H1 (cell line): ENCODE results near the gene KRTAP9-7. TPM values are rescaled to one million over a fixed set of nuclear protein-coding genes. Genes with fewer than 3 reads are reported as not detected.

Source experiments
- CTCF ChIA-PET: fragments of 300-600 bp; sonication (Branson Sonifier 250); formaldehyde crosslinking; loops from one replicate; lab custom pipeline; 2021; ENCODE audit not compliant: partially characterized antibody; lab: Charles Lee
- POLR2A ChIA-PET: fragments of 300-600 bp; sonication (Branson Sonifier 250); formaldehyde crosslinking; loops from one replicate; lab custom pipeline; 2021; ENCODE audit warnings: inconsistent platforms; ENCODE audit not compliant: partially characterized antibody; lab: Charles Lee
- DNase-seq, 2 experiments: peaks; one replicate each; pipeline versions ENCODE4 v3.0.0 to v3.0.0-alpha.2; 2010 to 2022; ENCODE audit warnings: low spot score in 2 of 2, low read depth in 1 of 2, mixed read lengths in 1 of 2
- FAIRE-seq: peaks from 2 replicates; lab custom pipeline; 2011; peaks lifted over from hg19 to GRCh38; lab: Jason Lieb, UNC
- H2AFZ ChIP-seq: 2 replicates; pipeline ENCODE4 v1.8.1; 2012; ENCODE audit warnings: low read length, inconsistent platforms
- H2AK5ac ChIP-seq: 2 replicates; pipeline ENCODE4 v1.6.1; 2013; ENCODE audit warnings: low read depth, low read length
- H2BK120ac ChIP-seq: replicated peaks from 2 replicates; pipeline ENCODE3; 2013; ENCODE audit warnings: low read depth, low read length, inconsistent platforms
- H2BK12ac ChIP-seq: 2 replicates; pipeline ENCODE4 v1.6.1; 2013; ENCODE audit warnings: low read depth, low read length
- H2BK15ac ChIP-seq: 2 replicates; pipeline ENCODE4 v1.6.1; 2013; ENCODE audit warnings: low read length
- H2BK20ac ChIP-seq: 2 replicates; pipeline ENCODE4 v1.6.1; 2013; ENCODE audit warnings: low read length
- H2BK5ac ChIP-seq: 2 replicates; pipeline ENCODE4 v1.6.1; 2013; ENCODE audit warnings: low read depth, low read length
- H3K14ac ChIP-seq: 2 replicates; pipeline ENCODE4 v1.6.1; 2013; ENCODE audit warnings: inconsistent platforms; ENCODE audit not compliant: insufficient read length
- H3K18ac ChIP-seq: 2 replicates; pipeline ENCODE4 v1.6.1; 2013; ENCODE audit warnings: low read length; ENCODE audit errors: extremely low read depth
- H3K23ac ChIP-seq: 2 replicates; pipeline ENCODE4 v1.6.1; 2013; ENCODE audit warnings: inconsistent platforms; ENCODE audit not compliant: insufficient read length
- H3K23me2 ChIP-seq: 2 replicates; pipeline ENCODE4 v1.6.1; 2013; ENCODE audit warnings: low read depth, low read length
- H3K27ac ChIP-seq: 2 replicates; pipeline ENCODE4 v1.6.1; 2011; ENCODE audit warnings: low read depth, low read length, inconsistent platforms
- H3K27me3 ChIP-seq, 4 experiments: replicated peaks in 1 of 4; 1 replicate in 1 of 4; 2 replicates in 3 of 4; pipeline versions ENCODE4 v1.6.1 to v1.8.1; 2011 to 2013; ENCODE audit warnings: low read length in 3 of 4, mild to moderate bottlenecking in 3 of 4, inconsistent platforms in 2 of 4, mixed read lengths in 2 of 4, moderate library complexity in 1 of 4; ENCODE audit not compliant: control insufficient read depth in 3 of 4, insufficient read depth in 3 of 4; ENCODE audit errors: extremely low read depth in 1 of 4
- H3K36me3 ChIP-seq, 4 experiments: 2 replicates each; pipeline versions ENCODE4 v1.6.1 to v1.8.1; 2011 to 2013; ENCODE audit warnings: mild to moderate bottlenecking in 4 of 4, low read length in 3 of 4, moderate library complexity in 2 of 4, control low read depth in 1 of 4, inconsistent platforms in 1 of 4; ENCODE audit not compliant: insufficient read depth in 4 of 4, control insufficient read depth in 2 of 4
- H3K4ac ChIP-seq: replicated peaks from 2 replicates; pipeline ENCODE3; 2013; ENCODE audit warnings: low read length, low read depth, mixed read lengths, inconsistent platforms; ENCODE audit not compliant: insufficient read length
- H3K4me1 ChIP-seq, 4 experiments: replicated peaks in 1 of 4; 1 replicate in 1 of 4; 2 replicates in 3 of 4; pipeline versions ENCODE4 v1.6.1 to v1.8.1; 2011 to 2013; ENCODE audit warnings: low read length in 3 of 4, inconsistent platforms in 2 of 4, mixed read lengths in 1 of 4; ENCODE audit not compliant: insufficient read depth in 4 of 4, control insufficient read depth in 3 of 4
- H3K4me2 ChIP-seq, 2 experiments: 2 replicates each; pipeline versions ENCODE4 v1.6.1 to v1.8.1; 2011 to 2013; ENCODE audit warnings: low read depth in 2 of 2, low read length in 2 of 2, control low read depth in 1 of 2, inconsistent platforms in 1 of 2, mild to moderate bottlenecking in 1 of 2; ENCODE audit not compliant: insufficient read depth in 1 of 2
- H3K4me3 ChIP-seq, 4 experiments: fragments of 200-600, 300-600 bp in 1 of 4; sonication (generic), shearing (Covaris generic), sonication (Bioruptor Twin) in 1 of 4; 2 replicates each; pipeline versions ENCODE4 v1.5.1 to v1.8.1; 2011 to 2016; ENCODE audit warnings: low read length in 4 of 4, low read depth in 3 of 4, control low read depth in 2 of 4, inconsistent platforms in 2 of 4, mild to moderate bottlenecking in 2 of 4, mixed read lengths in 1 of 4, moderate library complexity in 1 of 4; ENCODE audit not compliant: insufficient read depth in 2 of 4; ENCODE audit errors: extremely low read depth in 1 of 4
- H3K56ac ChIP-seq: replicated peaks from 2 replicates; pipeline ENCODE3; 2013; ENCODE audit warnings: low read depth, mild to moderate bottlenecking, mixed read lengths, low read length, inconsistent platforms; ENCODE audit not compliant: insufficient read length
- H3K79me1 ChIP-seq: 2 replicates; pipeline ENCODE4 v1.6.1; 2013; ENCODE audit warnings: low read depth, low read length, control low read depth
- H3K79me2 ChIP-seq, 2 experiments: 2 replicates each; pipeline versions ENCODE4 v1.6.1 to v1.8.1; 2012 to 2013; ENCODE audit warnings: low read length in 2 of 2, mild to moderate bottlenecking in 2 of 2, inconsistent platforms in 1 of 2; ENCODE audit not compliant: insufficient read depth in 2 of 2, control insufficient read depth in 1 of 2
- H3K9ac ChIP-seq, 4 experiments: replicated peaks in 1 of 4; 1 replicate in 1 of 4; 2 replicates in 3 of 4; pipeline versions ENCODE4 v1.6.1 to v1.8.1; 2011 to 2013; ENCODE audit warnings: low read depth in 3 of 4, low read length in 3 of 4, control low read depth in 2 of 4, mild to moderate bottlenecking in 2 of 4, moderate library complexity in 2 of 4, inconsistent platforms in 1 of 4; ENCODE audit errors: extremely low read depth in 1 of 4
- H3K9me3 ChIP-seq, 2 experiments: 2 replicates each; pipeline versions ENCODE4 v1.6.1 to v1.8.1; 2012 to 2013; ENCODE audit warnings: mild to moderate bottlenecking in 2 of 2, moderate library complexity in 2 of 2, control low read depth in 1 of 2, inconsistent platforms in 1 of 2, low read depth in 1 of 2, low read length in 1 of 2, mixed read lengths in 1 of 2; ENCODE audit not compliant: insufficient read depth in 2 of 2
- H4K20me1 ChIP-seq, 2 experiments: replicated peaks in 1 of 2; 2 replicates each; pipeline versions ENCODE3 to v1.8.1; 2011 to 2013; ENCODE audit warnings: inconsistent platforms in 2 of 2, low read length in 2 of 2, mild to moderate bottlenecking in 1 of 2; ENCODE audit not compliant: insufficient read depth in 2 of 2, control insufficient read depth in 1 of 2
- H4K5ac ChIP-seq: 2 replicates; pipeline ENCODE4 v1.6.1; 2013; ENCODE audit warnings: low read length, low read depth, mixed read lengths, inconsistent platforms; ENCODE audit not compliant: insufficient read length
- H4K8ac ChIP-seq: 2 replicates; pipeline ENCODE4 v1.8.0; 2013; ENCODE audit warnings: mild to moderate bottlenecking, moderate library complexity, low read length, inconsistent platforms; ENCODE audit not compliant: insufficient read depth; ENCODE audit errors: extremely low read depth
- H4K91ac ChIP-seq: replicated peaks from 2 replicates; pipeline ENCODE3; 2013; ENCODE audit warnings: low read length, mixed read lengths, inconsistent platforms; ENCODE audit not compliant: insufficient read length
- ATF2 ChIP-seq: IDR thresholded peaks from 2 replicates; pipeline ENCODE4 v1.6.1; 2012; ENCODE audit warnings: low read length, inconsistent platforms
- CREB1 ChIP-seq: IDR thresholded peaks from 2 replicates; pipeline ENCODE4 v1.6.1; 2012; ENCODE audit warnings: inconsistent platforms
- EP300 ChIP-seq, 2 experiments: IDR thresholded peaks; 1 replicate in 1 of 2; 2 replicates in 1 of 2; pipeline ENCODE4 v1.6.1; 2011 to 2012; ENCODE audit warnings: low read depth in 2 of 2, low read length in 2 of 2, mild to moderate bottlenecking in 2 of 2, borderline replicate concordance in 1 of 2, inconsistent platforms in 1 of 2, moderate library complexity in 1 of 2
- JUND ChIP-seq: IDR thresholded peaks from 2 replicates; pipeline ENCODE4 v1.6.1; 2011; ENCODE audit warnings: mild to moderate bottlenecking, improper control_type of control experiment, low read length
- KDM1A ChIP-seq: fragments of 200-600, 300-600 bp; sonication (generic); IDR thresholded peaks from 2 replicates; pipeline ENCODE4 v1.7.1; 2016; ENCODE audit warnings: mild to moderate bottlenecking, low read length, borderline replicate concordance
- KDM5A ChIP-seq: fragments of 200-600 bp; IDR thresholded peaks from 2 replicates; pipeline ENCODE4 v1.7.1; 2012; ENCODE audit warnings: mild to moderate bottlenecking, low read length, inconsistent platforms, mixed read lengths
- NANOG ChIP-seq: IDR thresholded peaks from 2 replicates; pipeline ENCODE4 v1.6.1; 2011; ENCODE audit warnings: low read length, low read depth, mild to moderate bottlenecking, inconsistent platforms; ENCODE audit not compliant: insufficient read depth, poor library complexity, severe bottlenecking
- NRF1 ChIP-seq: IDR thresholded peaks from 2 replicates; pipeline ENCODE4 v1.6.1; 2011; ENCODE audit warnings: mild to moderate bottlenecking, low read depth, low read length, improper control_type of control experiment
- RFX5 ChIP-seq: IDR thresholded peaks from 2 replicates; pipeline ENCODE4 v1.6.1; 2011; ENCODE audit warnings: low read depth, low read length, improper control_type of control experiment, borderline replicate concordance
- SIRT6 ChIP-seq: IDR thresholded peaks from one replicate; pipeline ENCODE4 v1.7.1; 2012; ENCODE audit warnings: low read length, inconsistent platforms
- SP1 ChIP-seq: IDR thresholded peaks from 2 replicates; pipeline ENCODE4 v1.6.1; 2011; ENCODE audit warnings: low read depth, low read length
- SP4 ChIP-seq: IDR thresholded peaks from 2 replicates; pipeline ENCODE4 v1.6.1; 2012; ENCODE audit warnings: low read length, inconsistent platforms
- TBP ChIP-seq: IDR thresholded peaks from 2 replicates; pipeline ENCODE4 v1.6.1; 2011; ENCODE audit warnings: low read depth, low read length, improper control_type of control experiment
- WGBS, 2 experiments: shearing (Covaris generic) in 1 of 2; methylation state at CpG; one replicate each; pipeline versions ENCODE4 v1.1.6 to v1.1.7; 2013 to 2015; ENCODE audit warnings: low lambda C conversion rate in 2 of 2, mixed read lengths in 2 of 2, inconsistent platforms in 1 of 2, low coverage in 1 of 2, missing lambda C conversion rate in 1 of 2; ENCODE audit not compliant: insufficient replicate concordance in 2 of 2, insufficient coverage in 1 of 2, insufficient read length in 1 of 2; ENCODE audit errors: extremely low coverage in 1 of 2, missing lambda C conversion rate in 1 of 2; 5-methylcytosine and 5-hydroxymethylcytosine counted together
- polyA plus RNA-seq, 7 experiments: library from polyadenylated mRNA; depleted of rRNA in 3 of 7; stranded (reverse) in 5 of 7; unstranded in 2 of 7; fragments of >200 nt in 5 of 7; fragments of 200-250 nt in 2 of 7; gene quantifications; 1 replicate in 5 of 7; 2 replicates in 1 of 7; 4 replicates in 1 of 7; pipeline versions ENCODE4 v1.2.1 to v1.2.3, GENCODE V29; 2011 to 2013; ENCODE audit warnings: missing spikeins in 2 of 7, mixed read lengths in 2 of 7
- total RNA-seq: library from RNA; stranded (reverse); fragmentation: NEBNext Ultra II Directional; extraction: Animal tissue kit (Norgen Biotek cat#: 25700); gene quantifications from 2 replicates; pipeline ENCODE4 v1.2.1, GENCODE V29; 2021

Gene KRTAP9-7
- total and polyA plus RNA-seq, 2 of the 8 experiments (the other 6 are each of a cell fraction or from before 2014, with no cell fraction given) = not detected

- Histone ChIP-seq H3K18ac (no peak overlapping the region), H3K79me2 (no peaks in the 10 kb centered on the region), H2BK120ac (no peak overlapping the region), H4K20me1 (no peaks in the 10 kb centered on the region), H2BK15ac (no peak overlapping the region), H2AK5ac (no peak overlapping the region), H3K23me2 (no peaks in the 10 kb centered on the region; the same call in 1 of the 2 replicates), H3K36me3 (no peaks in the 10 kb centered on the region), H3K9ac (no peak overlapping the region), H3K27me3 (no peaks in the 10 kb centered on the region; a peak in 2 of 7 replicates), H3K4ac (no peak overlapping the region), H3K27ac (no peak overlapping the region), H3K79me1 (no peaks in the 10 kb centered on the region), H2BK5ac (no peak overlapping the region), H3K56ac (no peak overlapping the region), H2BK12ac (no peak overlapping the region), H3K4me3 (no peak overlapping the region), H2AFZ (no peak overlapping the region; the same call in 1 of the 2 replicates), H3K4me1 (no peaks in the 10 kb centered on the region; a peak in 2 of 7 replicates), H3K9me3 (no peaks in the 10 kb centered on the region), H2BK20ac (no peak overlapping the region), H4K5ac (no peak overlapping the region), H3K23ac (no peak overlapping the region), H4K8ac (no peak overlapping the region; the same call in 1 of the 2 replicates), H3K14ac (no peak overlapping the region), H3K4me2 (no peak overlapping the region), H4K91ac (no peak overlapping the region)
- ChIA-PET POLR2A (no interaction called here), CTCF (interaction anchor here (0.9 to 1.3 kb wide), 2 partner anchors 14 to 16 kb away, joined by 3 read pairs; no protein-coding TSS in a partner anchor)
- 94% methylated on average over 9 of the region's 9 CpGs; no CpG with 5 or more reads in 1 of the 2 experiments for WGBS, 2 experiments
- DNase-seq = no peak
- FAIRE-seq = no peak
- TF ChIP-seq ATF2 = no peak
- no peak for TF ChIP-seq RFX5
- no peak for TF ChIP-seq CREB1
- TF ChIP-seq KDM5A = no peak
- TF ChIP-seq JUND = no peak
- no peak for TF ChIP-seq NRF1
- TF ChIP-seq KDM1A = no peak
- TF ChIP-seq SIRT6 = no peak
- no peak for TF ChIP-seq SP1
- no peak for TF ChIP-seq NANOG
- TF ChIP-seq TBP = no peak
- no peak for TF ChIP-seq SP4
- TF ChIP-seq EP300 (IDR thresholded peaks at IDR 0.05; ENCODE audit: borderline replicate concordance in 1 of 2, low read depth in 2 of 2, low read length in 2 of 2) = no peak
These were observed 32.1 kb downstream of the KRTAP9-7 start for GRCh38 chr17:41307647-41308046.
